ENCODE measurements around the gene USP44. TPM values are rescaled to one million over a fixed set of nuclear protein-coding genes. Genes with fewer than 3 reads are reported as not detected.

USP44 gene
- total and polyA plus RNA-seq, 2 of the 8 experiments (the other 6 are each of a cell fraction or from before 2014, with no cell fraction given): 129 to 197 TPM

- TF ChIP-seq KDM5A (IDR thresholded peaks at IDR 0.05; ENCODE audit: low read length): no peak
Measured at GRCh38 chr12:95545303-95545702, 6.0 kb downstream of the USP44 start (continued).
